ENCODE measurements around the gene MAN1B1. TPM values are rescaled to one million over a fixed set of nuclear protein-coding genes. Genes with fewer than 3 reads are reported as not detected.

The MAN1B1 gene
- total and polyA plus RNA-seq, 2 of the 8 experiments (the other 6 are each of a cell fraction or from before 2014, with no cell fraction given): 33.7 to 36.3 TPM

- TF ChIP-seq CTCF (IDR thresholded peaks at IDR 0.05; ENCODE audit: control extremely low read depth in 1 of 3, insufficient read depth in 1 of 3, low read depth in 1 of 3, low read length in 3 of 3): no peak
- no peak for TF ChIP-seq JUN (IDR thresholded peaks at IDR 0.05; ENCODE audit: low read depth, low read length)
- 0 out of 2 replicates have a peak, but pooled peaks have one; percentile 4 for TF ChIP-seq CREB1 (IDR thresholded peaks at IDR 0.05)
- no peak for TF ChIP-seq SRF (IDR thresholded peaks at IDR 0.05; ENCODE audit: low read depth, low read length)
- TF ChIP-seq ATF2 (IDR thresholded peaks at IDR 0.05; ENCODE audit: low read length): no peak
- TF ChIP-seq HDAC6 (IDR thresholded peaks at IDR 0.05; ENCODE audit: low read depth, low read length): no peak
- TF ChIP-seq GTF2F1 (IDR thresholded peaks at IDR 0.05; ENCODE audit: borderline replicate concordance, low read depth, low read length): no peak
- no peak for TF ChIP-seq FOSL1 (IDR thresholded peaks at IDR 0.05; ENCODE audit: insufficient read depth, low read depth, low read length)
- 0 out of 2 replicates have a peak, but pooled peaks have one; percentile 60 for TF ChIP-seq BACH1 (IDR thresholded peaks at IDR 0.05; ENCODE audit: low read length)
- TF ChIP-seq NANOG (IDR thresholded peaks at IDR 0.05; ENCODE audit: insufficient read depth, low read depth, low read length, poor library complexity, severe bottlenecking): no peak
- TF ChIP-seq RXRA (IDR thresholded peaks at IDR 0.05; ENCODE audit: insufficient read depth, low read depth, low read length): no peak
- TF ChIP-seq ASH2L (IDR thresholded peaks at IDR 0.05; ENCODE audit: low read length): no peak
- TF ChIP-seq RBBP5 (IDR thresholded peaks at IDR 0.05; ENCODE audit: borderline replicate concordance, low read depth, low read length): no peak
- no peak for TF ChIP-seq CBX8 (IDR thresholded peaks at IDR 0.05; ENCODE audit: borderline replicate concordance, low read depth, low read length)
- peak; percentile 53; the same call in 1 of the 2 replicates for TF ChIP-seq SUZ12 (IDR thresholded peaks at IDR 0.05; ENCODE audit: low read length)
- TF ChIP-seq SP1 (IDR thresholded peaks at IDR 0.05; ENCODE audit: low read depth, low read length): no peak
- TF ChIP-seq CBX5 (IDR thresholded peaks at IDR 0.05; ENCODE audit: low read depth, low read length): no peak
- TF ChIP-seq SP2 (IDR thresholded peaks at IDR 0.05; ENCODE audit: low read length): no peak
- TF ChIP-seq MAX (IDR thresholded peaks at IDR 0.05): no peak; the same call in 1 of the 2 replicates
- TF ChIP-seq CTBP2 (IDR thresholded peaks at IDR 0.05; ENCODE audit: borderline replicate concordance, insufficient read depth, insufficient read length, low read length): no peak
Observed at GRCh38 chr9:137138722-137139467, 52.1 kb downstream of the MAN1B1 start, which contains the start of gene GRIN1 (continued).
